IPS-15b (cell line): ENCODE data around the gene OCRL.

Source experiments
- H3K27me3 ChIP-seq: one replicate; pipeline ENCODE4 v1.6.1; 2013; ENCODE audit warnings: low read length; ENCODE audit not compliant: control insufficient read depth, insufficient read depth
- H3K36me3 ChIP-seq: one replicate; pipeline ENCODE4 v1.6.1; 2013; ENCODE audit warnings: low read length; ENCODE audit not compliant: control insufficient read depth, insufficient read depth
- H3K4me1 ChIP-seq: one replicate; pipeline ENCODE4 v1.6.1; 2013; ENCODE audit warnings: mild to moderate bottlenecking, low read length; ENCODE audit not compliant: control insufficient read depth, insufficient read depth
- H3K4me3 ChIP-seq: one replicate; pipeline ENCODE4 v1.5.1; 2013; ENCODE audit warnings: low read depth, low read length
- H3K9ac ChIP-seq: one replicate; pipeline ENCODE4 v1.6.1; 2013; ENCODE audit warnings: low read depth, mild to moderate bottlenecking, low read length
- H3K9me3 ChIP-seq: one replicate; pipeline ENCODE4 v1.6.1; 2013; ENCODE audit warnings: mild to moderate bottlenecking, low read length; ENCODE audit not compliant: control insufficient read depth, insufficient read depth

Gene OCRL

DNA sequence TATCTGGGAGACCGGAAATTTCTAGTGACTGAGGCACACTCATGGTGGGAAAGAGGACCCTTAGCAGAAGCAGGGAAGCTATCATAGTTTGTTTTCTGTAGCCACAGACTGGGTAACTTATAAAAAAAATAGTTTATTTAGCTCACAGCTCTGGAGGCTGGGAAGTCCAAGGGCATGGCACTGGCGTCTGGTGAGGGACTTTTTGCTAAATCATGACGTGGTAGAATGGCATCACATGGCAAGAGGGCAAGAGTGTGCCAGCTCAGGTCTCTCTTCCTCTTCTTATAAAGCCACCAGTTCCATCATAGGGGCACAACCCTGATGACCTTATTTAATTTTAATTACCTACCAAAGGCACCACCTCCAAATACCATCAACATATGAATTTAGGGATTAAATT, 101.4 kb downstream of the OCRL start:
- H3K36me3 ChIP-seq: no peaks in the 10 kb centered on the region
- peaks cover 2% of the 10 kb centered on the region for H3K4me1 ChIP-seq
- no peak overlapping the region for H3K9ac ChIP-seq
- no peak overlapping the region for H3K4me3 ChIP-seq
- H3K27me3 ChIP-seq: peaks cover 14% of the 10 kb centered on the region
- H3K9me3 ChIP-seq: no peaks in the 10 kb centered on the region

DNA sequence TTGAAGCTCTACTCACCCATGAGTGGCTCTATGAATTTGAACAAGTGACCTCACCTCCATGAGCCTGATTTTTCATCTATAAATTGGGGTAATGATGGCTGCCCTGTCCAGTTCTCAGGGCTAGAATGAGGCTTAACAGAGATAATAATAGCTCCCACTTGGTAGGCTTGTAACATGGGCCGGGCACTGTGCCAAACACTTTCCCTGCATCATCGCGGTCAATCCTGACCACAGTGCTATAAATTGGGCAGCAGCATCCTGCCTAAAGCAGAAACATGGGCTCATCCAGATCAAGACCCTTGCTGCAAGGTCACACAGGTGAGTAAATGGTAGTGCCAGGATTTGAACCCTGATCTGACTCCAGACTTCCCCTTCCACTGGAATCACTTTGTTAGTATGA, 101.9 kb downstream of the OCRL start:
- peaks cover 16% of the 10 kb centered on the region for H3K27me3 ChIP-seq
- H3K9me3 ChIP-seq: no peaks in the 10 kb centered on the region
- H3K9ac ChIP-seq: no peak overlapping the region
- peaks cover 2% of the 10 kb centered on the region for H3K4me1 ChIP-seq
- no peaks in the 10 kb centered on the region for H3K36me3 ChIP-seq
- H3K4me3 ChIP-seq: no peak overlapping the region
